Fibroblast of peridontal ligament (primary cell): Measurements from ENCODE around the gene WDR43.
"Not testable (repeated sequence)": the region's sequence is repeated elsewhere in the genome, so short reads cannot be mapped to it uniquely, and the experiment has no call there.

Experiments used
- DNase-seq: peaks from one replicate; pipeline ENCODE4 v3.0.0-alpha.2; 2010; ENCODE audit errors: extremely low read depth

WDR43 gene

DNA sequence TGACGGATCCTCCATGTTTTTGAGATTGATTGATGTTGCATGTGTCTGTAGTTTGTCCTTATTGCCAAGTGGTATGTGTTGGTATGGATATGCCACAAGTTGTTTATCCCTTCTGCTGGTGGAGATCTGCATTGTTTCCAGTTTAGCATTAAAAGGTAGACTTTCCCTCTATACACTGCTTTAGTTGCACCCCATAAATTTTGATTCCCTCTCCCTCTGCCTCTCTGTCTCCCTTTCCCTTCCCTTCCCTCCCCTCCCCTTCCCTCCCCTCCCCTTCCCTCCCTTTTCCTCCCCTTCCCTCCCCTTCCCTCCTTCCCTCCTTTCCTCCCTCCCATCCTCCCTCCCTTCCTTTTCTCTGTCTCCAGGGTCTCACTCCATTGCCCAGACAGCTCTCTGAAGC, 68.0 kb downstream of the WDR43 start:
- no peak for DNase-seq

DNA sequence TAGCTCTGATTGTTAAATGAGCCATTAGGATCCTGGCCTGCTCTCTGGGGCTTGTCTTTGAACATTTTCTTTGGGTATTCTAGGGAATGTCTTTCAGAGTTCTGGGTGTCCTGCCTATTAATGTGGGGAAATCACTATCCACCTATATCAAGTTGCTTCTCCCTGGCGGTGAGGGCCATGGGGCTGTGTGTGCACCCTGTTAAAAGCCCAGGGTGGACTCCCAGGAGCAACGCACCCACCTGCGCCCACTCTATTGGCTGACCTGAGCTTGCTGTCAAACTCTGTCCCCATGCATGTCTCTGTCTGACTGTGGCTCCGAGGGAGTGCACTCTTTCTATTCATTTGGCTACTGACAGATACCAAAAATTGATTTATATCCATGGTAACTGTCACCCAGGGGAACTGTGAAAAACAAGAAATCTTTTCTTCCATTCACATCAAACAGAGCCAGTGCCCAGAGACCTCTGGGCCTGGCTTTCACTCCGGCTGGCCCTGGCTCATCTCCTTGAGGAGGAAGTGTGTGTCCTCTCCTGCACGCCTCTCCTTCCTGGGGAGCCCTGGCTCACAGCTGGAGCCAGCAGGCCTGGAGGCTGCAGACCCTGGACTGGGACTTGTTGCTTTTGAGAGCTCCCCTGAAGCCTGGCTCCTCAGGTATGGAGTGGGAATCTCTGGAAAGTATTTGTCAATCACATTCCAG, 76.1 kb downstream of the WDR43 start:
- no peak for DNase-seq

DNA sequence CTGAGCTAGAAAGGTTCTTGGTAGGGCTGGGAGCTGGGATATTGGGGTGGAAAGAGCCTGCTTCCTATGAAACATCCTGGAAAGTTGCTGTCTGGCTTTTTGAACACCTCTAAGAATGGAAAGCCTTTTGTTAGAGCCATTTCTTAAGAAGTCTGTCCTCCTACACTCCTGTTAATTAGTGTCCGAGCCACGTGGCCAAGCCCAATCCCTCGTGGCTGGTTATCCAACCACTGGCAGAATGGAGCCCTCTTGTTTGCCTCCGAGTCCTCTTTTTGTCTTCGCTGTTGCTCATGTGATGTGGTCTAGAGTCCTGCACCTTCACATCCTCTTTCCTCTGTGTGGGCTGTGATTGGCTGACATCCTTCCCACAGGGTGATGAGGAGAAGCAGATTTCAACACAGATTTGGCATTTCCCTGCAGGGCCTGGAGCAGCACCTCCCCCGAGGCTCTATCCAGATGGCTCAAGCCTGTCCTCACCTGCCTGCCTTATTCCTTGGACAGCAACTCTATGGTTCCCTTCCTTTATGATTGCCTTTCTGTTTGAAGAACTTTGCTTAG, 78.4 kb downstream of the WDR43 start:
- DNase-seq = no peak

DNA sequence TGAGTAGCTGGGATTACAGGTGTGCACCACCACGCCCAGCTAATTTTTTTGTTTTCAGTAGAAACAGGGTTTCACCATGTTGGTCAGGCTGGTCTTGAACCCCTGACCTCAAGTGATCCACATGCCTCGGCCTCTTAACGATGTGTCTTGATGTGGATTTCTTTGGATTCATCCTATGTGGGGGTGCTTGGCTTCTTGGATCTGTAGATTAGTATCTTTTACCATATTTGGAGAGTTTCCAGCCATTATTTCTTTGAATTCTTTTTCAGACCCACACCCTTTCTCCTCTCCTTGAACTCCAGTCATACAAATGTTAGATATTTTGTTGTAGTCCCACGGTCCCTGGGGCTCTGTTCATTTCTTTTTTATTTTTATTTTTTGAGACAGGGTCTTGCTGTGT, 79.8 kb downstream of the WDR43 start:
- DNase-seq = no peak

DNA sequence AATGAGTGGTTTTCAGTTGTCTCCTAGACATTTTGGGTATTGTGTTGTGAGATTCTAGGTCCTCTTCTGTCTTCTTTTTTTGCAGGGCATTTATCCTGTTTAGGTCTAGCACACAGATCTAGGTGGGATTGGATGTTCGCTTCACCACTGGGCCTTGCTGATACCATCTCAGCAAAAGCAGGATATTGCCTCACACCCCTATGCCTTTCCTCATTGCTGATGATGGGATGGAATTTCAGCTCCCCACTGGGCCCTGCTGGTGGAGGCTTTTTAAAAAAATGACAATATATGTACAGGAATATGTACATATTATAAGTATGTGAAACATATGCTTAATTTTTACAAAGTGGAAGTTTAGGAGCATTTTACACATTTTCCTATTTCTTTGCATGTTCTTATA, 81.2 kb downstream of the WDR43 start:
- DNase-seq = no peak

DNA sequence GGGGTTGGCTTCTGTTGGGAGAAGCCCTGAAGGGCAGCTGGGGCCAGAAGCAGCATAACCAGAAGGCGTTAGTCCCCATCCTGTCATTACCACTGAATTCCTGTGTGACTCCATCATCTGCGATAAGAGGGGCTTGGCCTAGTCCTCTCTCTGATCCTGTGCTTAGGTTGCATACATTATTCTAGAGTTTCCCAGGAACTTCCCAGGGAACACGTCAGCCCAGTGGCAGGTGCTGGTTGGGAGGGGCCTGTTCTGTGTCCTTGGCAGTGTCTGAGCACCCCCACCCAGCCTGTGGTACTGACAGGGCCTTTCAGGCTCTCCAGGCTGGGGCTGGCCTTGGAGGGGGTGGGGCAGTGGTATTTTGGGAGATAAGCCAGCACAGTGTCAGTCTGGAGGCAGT, 82.1 kb downstream of the WDR43 start:
- no peak for DNase-seq

DNA sequence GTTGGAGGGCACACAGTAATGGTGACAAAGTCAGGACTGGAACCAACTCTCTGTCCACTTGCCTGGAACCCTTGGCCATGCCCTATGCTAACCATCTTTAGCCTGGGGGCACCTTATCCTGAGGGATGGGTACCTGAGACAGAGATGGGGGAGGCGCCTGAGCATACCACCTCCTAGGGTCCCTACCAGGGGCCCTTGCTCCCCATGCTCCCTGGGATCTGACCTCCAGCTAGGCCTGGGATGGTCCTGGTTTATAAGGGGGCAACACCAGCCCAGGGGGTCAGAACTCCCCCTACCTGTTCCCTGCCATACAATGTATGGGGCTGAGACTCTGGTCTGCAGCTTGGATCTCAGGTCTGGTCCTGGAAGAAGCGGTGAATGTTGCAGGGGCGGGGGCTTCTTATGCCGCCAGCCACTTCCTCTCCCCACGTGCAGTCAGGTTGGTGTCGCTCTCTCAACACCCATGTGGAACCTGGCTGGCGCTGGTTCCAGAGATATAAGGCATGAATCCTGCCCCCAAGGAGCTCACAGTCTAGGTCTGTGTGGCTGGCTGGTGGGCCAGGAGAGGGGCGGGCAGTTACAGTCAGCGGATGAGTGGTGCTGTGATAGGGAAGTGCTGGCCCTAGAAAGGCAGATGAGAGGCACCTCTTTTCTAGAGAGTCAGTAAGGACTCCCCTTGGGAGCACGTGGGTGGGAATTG, 82.9 kb downstream of the WDR43 start:
- DNase-seq = no peak

DNA sequence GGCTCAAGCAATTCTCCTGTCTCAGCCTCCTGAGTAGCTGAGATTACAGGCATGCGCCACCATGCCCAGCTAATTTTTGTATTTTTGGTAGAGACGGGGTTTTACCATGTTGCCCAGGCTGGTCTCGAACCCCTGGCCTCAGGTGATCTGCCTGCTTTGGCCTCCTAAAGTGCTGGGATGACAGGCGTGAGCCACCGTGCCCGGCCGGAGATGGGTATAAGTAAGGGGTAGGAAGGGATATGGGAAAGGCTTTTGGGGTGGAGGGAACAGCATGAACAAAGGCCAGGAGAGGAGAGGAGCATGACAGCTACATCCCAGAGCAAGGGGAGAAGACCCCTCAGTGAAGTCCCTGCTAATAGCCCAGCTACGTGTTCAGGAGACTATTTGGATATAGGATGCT, 83.5 kb downstream of the WDR43 start:
- DNase-seq = not testable (repeated sequence)

DNA sequence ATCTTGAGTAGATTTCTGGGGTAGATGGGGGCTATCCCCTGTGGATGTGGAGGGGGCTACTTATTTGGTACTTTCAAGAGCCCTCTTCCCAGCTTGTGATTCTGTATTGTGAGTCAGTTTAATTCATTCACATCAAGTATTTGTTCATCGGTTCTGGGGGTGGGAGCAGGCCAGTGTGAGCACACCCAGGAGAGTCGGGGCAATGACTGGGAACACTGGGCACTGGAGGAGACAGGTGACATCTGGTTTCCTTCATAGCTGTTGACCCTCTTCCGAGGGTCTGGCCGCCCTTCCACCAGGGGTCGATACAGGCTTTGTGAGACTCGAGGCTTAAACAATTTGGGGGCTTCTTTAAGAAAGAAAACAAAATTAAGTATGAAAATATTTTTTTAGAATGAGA, 84.1 kb downstream of the WDR43 start:
- no peak for DNase-seq

DNA sequence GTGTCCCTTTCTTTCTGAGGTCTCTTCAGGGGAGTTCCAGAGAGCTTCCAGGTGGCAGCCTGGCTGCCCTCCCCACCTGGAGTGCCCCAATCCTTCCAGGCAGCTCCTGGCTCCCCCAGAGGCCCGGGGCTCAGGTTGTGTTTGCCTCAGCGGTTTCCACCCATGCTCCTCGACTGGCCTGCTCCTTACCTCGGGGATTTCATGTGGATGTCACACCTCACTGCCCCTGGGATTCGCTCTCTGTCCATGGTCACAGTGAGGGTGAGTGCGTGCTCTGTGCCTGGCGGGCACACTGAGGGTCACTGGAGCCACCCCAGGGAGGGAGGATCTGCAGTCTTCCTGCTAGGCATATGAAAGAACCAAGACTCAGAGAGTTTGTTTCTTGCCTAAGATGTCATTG, 84.6 kb downstream of the WDR43 start:
- DNase-seq = no peak

DNA sequence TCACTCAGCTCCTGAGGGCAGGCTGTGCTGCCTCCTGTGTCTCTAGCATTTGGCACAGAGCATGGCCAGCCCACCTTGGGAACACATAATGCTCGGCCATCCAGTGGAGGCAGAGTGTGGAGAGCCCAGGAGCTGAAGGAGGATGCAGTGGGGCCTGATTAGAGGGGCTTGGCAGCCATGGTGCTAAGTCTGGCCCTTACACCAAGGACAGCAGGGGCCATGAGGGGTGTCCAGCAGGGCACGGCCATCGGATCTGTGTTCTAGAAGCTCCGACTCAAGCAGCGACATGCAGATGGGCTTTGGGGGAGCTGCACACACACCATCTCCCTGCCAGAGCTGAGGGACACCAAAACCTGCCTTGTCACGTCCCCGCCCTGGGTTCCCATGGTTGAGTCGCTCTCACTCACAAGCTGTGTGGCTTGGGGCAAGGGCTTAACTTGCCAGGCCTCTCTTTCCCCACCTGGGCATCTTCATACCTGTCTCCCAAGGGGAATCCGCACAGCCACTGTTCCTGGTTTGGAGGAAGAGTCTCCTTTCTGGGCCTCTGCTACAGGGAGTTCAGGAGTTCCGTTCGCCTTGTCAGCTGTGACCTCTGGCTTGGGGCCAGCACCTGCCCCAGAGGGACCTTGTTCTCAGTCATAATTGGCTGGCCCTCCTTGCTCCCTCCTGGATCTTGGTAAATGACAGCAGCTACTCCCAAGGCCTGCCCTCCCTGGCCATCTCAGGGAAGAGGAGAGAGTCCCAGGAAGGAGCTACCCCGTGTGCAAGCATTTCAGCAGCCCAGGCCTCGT, 85.3 kb downstream of the WDR43 start:
- no peak for DNase-seq

DNA sequence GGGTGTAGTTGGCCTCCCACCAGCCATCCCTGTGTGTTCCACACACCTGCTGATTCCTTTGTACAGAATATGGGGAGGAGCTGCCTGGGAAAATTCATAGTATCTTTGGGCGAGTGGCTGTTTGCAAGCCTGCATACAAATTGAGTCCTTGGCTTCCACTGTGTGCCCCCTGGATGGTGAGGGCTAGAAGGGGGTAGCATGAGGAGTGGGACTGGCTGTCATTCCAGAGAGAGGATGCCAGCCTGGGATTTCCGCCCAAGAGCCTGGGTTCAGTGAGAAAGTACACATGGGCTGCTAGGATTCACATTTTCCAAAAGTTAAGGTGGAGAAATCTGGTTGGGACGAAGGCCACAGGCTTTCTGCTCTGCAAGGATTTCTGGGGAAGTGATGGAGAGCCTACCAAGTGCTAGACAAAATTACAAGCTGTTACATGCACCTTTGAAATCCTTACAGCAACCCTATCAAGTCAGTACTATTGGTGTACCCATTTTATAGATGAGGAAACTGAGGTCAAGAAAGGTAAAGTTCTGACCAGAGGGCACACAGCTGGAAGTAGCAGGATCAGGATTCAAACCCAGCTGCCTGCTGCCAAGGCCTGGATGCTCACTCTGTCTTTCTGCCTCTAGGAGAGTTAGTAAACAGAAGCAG, 86.0 kb downstream of the WDR43 start:
- peak; percentile 25 for DNase-seq

DNA sequence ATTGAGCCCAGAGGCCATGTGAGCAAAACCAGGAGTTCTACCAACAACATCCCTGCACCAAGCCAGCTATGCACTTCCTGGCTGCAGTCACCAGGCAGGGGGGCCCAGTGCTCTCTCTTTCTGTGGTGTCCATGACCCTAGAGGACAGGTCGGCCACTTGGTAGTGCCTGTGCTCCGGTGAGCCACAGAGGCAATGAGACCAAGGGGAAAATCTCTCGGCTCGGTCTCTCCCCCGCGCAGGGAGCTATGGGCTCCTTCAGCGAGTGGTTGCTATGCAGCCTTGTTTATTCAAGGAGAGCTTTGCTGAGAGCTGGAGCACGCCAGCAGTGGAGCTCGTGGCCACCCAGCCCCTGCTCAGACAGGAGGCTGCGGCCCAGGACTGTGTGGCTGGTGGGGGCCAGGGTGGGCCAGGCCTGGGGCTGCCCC, 86.6 kb downstream of the WDR43 start, which contains the start of gene TOGARAM2:
TOGARAM2 (plus strand) TSS at position 283 of the 426 bp plus-strand sequence. CDS start 13,537 bp downstream, outside the sequence.
- DNase-seq = peak; percentile 21

DNA sequence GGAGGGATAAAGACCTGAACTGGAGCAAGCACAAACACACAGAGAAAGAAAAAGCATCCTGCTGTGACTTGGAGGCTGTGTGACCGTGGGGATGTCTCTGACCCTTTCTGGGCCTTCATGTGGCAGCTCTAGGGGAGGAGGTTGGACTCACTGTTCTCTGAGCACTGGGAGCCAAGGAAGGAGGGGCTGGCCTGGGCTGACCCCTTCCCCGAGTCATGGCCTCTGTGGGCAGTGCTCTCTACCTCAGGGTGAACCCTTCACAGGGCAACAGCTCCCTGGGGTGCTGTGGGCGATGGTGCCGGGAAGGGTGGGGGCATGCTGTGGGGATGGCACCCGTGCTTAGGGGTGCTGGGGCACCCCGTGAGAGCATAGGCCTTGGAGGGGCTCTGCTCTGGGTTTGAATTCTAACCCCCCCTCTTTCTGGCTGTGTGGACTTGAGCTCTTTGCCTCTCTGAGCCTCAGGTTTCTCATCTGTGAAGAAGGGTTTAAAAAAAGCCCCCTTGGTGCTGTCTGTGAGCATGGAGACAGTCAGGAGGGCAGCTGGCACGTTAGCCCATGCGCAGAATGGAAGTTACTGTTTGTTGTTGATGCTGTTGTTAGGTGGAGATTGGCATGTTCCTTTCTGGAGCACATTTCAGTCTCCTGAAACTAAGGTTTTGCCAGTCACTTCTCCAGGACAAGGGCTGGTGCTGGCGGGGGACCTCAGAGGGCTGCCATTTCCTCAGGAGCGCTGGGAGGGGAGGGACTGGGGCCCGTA, 87.3 kb downstream of the WDR43 start:
- no peak for DNase-seq

DNA sequence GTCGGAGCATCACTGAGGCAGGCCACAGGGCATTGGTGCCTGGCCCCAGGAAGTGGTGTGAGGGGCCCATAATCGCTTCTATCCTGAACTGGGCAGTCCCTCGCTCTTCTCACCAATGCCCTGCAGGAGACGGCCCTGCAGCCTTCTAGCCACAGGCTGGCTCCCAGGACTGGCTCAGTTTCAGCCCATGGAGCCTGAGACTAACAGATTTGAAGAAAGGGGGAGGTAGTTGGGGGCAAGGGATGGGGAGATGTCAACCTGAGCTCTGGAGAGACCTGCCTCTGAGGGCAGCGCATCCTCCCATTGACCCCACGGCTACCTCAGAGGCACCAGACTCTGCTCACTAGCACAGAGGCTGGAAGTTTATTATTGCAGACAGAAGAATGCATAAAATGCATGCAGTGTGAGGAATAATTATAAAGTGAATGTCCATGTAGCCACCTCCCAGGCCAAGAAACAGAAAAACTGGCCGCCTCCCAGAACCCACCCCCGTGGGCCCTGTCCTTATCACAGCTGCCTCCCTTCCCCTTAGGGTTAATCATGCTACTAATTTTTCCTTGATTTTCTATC, 88.0 kb downstream of the WDR43 start:
- no peak for DNase-seq

DNA sequence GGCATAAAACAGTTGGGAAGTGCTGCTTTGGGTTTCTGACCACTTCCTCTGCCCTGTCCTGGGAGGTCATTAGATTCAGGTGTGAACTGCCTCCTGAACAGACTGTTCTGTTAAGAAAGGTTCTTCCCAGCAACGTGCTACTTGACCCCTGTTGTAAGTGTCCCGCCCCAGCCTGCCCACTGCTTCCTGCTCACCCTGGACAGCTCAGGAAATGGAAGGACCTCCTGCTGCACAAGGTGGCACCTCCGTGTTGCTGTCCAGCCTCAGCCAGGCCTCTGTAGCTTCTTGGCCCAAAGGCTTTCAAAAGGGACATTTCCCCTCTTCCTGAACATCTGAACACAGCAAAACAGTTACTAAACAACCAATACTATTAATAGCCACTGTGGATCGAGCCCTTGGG, 92.0 kb downstream of the WDR43 start:
- no peak for DNase-seq

DNA sequence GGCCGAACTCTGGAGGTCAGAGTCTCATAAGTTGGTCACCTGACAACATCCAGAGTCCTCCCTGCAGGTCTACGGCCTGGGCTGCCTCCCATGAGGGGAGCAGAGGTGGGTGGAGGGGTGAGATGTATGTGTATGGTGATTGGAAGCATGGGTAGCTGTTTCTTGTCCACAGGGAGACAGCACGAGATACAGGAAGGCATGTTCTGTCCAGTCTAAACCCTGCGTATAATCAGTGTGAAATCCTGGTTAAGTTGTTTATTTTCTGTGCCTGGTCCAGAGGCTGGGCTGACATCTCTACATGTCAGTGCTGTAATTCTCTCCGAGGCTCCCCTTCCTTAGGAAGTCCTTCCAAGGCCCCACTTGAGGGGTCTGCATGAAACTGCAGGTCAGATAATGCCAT, 95.5 kb downstream of the WDR43 start:
- DNase-seq = no peak

DNA sequence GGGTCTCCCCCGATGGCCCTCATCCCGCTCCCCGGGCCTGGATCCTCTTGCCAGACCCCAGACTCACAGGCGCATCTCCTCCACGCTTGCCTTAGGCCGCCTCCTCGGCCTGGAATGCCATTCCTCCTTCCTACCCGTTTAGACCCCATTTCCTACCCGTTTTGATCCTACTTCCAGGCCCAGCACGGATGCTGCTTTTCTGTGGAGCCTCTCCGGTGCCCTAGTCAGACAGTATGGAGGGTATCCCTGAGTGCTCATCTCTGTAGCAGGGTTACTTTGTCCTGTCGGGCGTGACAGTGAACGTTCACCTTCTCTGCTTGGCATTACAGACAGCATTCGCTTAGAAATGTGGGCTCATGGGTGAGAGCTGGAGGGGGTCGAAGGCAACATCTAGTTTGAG, 96.0 kb downstream of the WDR43 start:
- no peak for DNase-seq

DNA sequence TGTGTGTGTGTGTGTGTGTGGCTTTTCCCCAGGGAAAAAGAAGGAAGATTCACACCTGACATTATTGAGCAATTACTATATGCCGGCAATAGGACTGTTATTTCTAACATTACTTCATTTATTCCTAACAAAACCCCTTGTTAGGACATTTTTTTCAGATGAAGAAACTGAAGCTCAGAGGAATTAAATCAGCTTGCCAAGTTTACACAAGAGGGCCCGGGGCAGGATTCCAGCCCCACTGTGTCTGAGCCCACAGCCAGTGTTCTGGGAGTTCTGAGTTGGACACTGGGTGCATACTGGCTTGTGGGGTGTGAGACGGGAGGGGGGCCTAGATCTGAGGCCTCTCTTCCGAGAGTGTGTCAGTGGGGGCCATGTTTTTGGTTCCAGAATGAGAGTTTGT, 96.6 kb downstream of the WDR43 start:
- DNase-seq = peak; percentile 58

DNA sequence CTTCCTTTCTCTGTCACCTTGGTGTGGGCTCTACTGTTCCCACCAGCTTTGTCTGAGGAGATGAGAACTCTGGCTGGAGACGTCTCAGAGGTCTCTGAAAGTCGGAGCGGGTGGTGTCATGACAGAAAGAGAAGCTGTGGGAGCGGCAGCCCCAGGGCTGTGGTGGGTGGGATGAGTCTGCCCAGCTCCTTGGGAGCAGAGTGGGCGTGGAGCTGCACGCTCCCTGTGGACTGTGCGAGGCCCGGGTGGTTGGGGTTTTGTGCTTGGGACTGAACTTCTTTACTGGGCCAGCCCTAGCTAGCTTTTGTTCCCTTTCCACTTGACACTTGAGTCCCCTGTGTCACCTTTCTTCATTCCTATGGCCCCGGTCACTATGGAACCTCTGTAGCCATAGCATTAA, 97.0 kb downstream of the WDR43 start:
- no peak for DNase-seq
